ACHN (cell line): ENCODE measurements around the gene DCAKD.

Experiments
- DNase-seq: peaks from one replicate; pipeline ENCODE4 v3.0.0-alpha.2; 2015
- in situ Hi-C: cut with HindIII; loops from 2 replicates; pipeline ENCODE4 v1.10.0; 2017; ENCODE audit warnings: low sequenced_read_pairs, low pct_ligation_motif_present, low pct_unique_long_range_greater_than_20kb

Gene DCAKD

GRCh38 chr17:44988044-44988942 is 63.1 kb downstream of the DCAKD start:
- DNase-seq = no peak
- in situ Hi-C loops = no loop called here

- in situ Hi-C loops = no loop called here
- no peak for DNase-seq
These were observed 67.9 kb downstream of the DCAKD start for GRCh38 chr17:44983563-44983962.

- in situ Hi-C loops = no loop called here
These were observed 69.2 kb downstream of the DCAKD start for GRCh38 chr17:44982113-44982702.

GRCh38 chr17:44981221-44981968 is 70.0 kb downstream of the DCAKD start:
- in situ Hi-C loops = no loop called here
- DNase-seq = peak; percentile 56

More at GRCh38 chr17:44982113-44982702, 69.2 kb downstream of the DCAKD start:
- DNase-seq = no peak

- DNase-seq = no peak
- in situ Hi-C loops = no loop called here
These were observed 71.9 kb downstream of the DCAKD start for GRCh38 chr17:44979426-44979995.

- no peak for DNase-seq
- in situ Hi-C loops = no loop called here
These were observed 72.6 kb downstream of the DCAKD start for GRCh38 chr17:44978807-44979206.

- in situ Hi-C loops = no loop called here
- DNase-seq = no peak
These were observed 73.5 kb downstream of the DCAKD start for GRCh38 chr17:44977814-44978550.

- in situ Hi-C loops = no loop called here
- no peak for DNase-seq
These were observed 74.4 kb downstream of the DCAKD start for GRCh38 chr17:44977065-44977464.

- no peak for DNase-seq
- in situ Hi-C loops = no loop called here
These were observed 75.2 kb downstream of the DCAKD start for GRCh38 chr17:44976206-44976605.
